Mesenchymal stem cell (in vitro differentiated cells and primary cell): ENCODE measurements around the gene PARD3.

Experiments
- DNase-seq: peaks from one replicate; pipeline ENCODE4 v3.0.0-alpha.2; 2013
- H2AFZ ChIP-seq: one replicate; pipeline ENCODE4 v1.6.1; 2013; ENCODE audit warnings: low read depth, mild to moderate bottlenecking, control low read depth, inconsistent platforms, low read length, moderate library complexity
- H2AK5ac ChIP-seq: 2 replicates; pipeline ENCODE4 v1.6.1; 2013; ENCODE audit warnings: low read length, moderate library complexity, mild to moderate bottlenecking, inconsistent platforms; ENCODE audit not compliant: severe bottlenecking
- H2BK120ac ChIP-seq: one replicate; pipeline ENCODE4 v1.6.1; 2013; ENCODE audit warnings: low read depth, mild to moderate bottlenecking, inconsistent platforms, low read length, moderate library complexity
- H2BK12ac ChIP-seq, 2 experiments: one replicate each; pipeline ENCODE4 v1.6.1; 2013; ENCODE audit warnings: inconsistent platforms in 2 of 2, low read length in 2 of 2, mild to moderate bottlenecking in 2 of 2, moderate library complexity in 2 of 2, control low read depth in 1 of 2
- H2BK15ac ChIP-seq: one replicate; pipeline ENCODE4 v1.6.1; 2013; ENCODE audit warnings: mild to moderate bottlenecking, low read depth, inconsistent platforms; ENCODE audit not compliant: poor library complexity, severe bottlenecking
- H2BK5ac ChIP-seq: 2 replicates; pipeline ENCODE4 v1.6.1; 2013; ENCODE audit warnings: low read depth, mild to moderate bottlenecking, low read length, control low read depth, inconsistent platforms; ENCODE audit not compliant: poor library complexity, severe bottlenecking
- H3K14ac ChIP-seq, 2 experiments: one replicate each; pipeline ENCODE4 v1.6.1; 2013; ENCODE audit warnings: inconsistent platforms in 2 of 2, low read length in 2 of 2, control low read depth in 1 of 2, mild to moderate bottlenecking in 1 of 2, moderate library complexity in 1 of 2
- H3K18ac ChIP-seq, 2 experiments: one replicate each; pipeline ENCODE4 v1.6.1; 2013; ENCODE audit warnings: inconsistent platforms in 2 of 2, low read length in 2 of 2, control low read depth in 1 of 2, low read depth in 1 of 2, mild to moderate bottlenecking in 1 of 2
- H3K23ac ChIP-seq, 2 experiments: one replicate each; pipeline ENCODE4 v1.6.1; 2013; ENCODE audit warnings: inconsistent platforms in 2 of 2, low read length in 2 of 2, mild to moderate bottlenecking in 2 of 2, moderate library complexity in 2 of 2, control low read depth in 1 of 2
- H3K27ac ChIP-seq: 2 replicates; pipeline ENCODE4 v1.5.1; 2013; ENCODE audit warnings: mild to moderate bottlenecking, moderate library complexity, low read length, control low read depth, inconsistent platforms; ENCODE audit not compliant: poor library complexity, severe bottlenecking
- H3K27me3 ChIP-seq, 2 experiments: 2 replicates each; pipeline versions ENCODE4 v1.6.1 to v1.7.0; 2013; ENCODE audit warnings: low read length in 2 of 2, mild to moderate bottlenecking in 2 of 2, moderate library complexity in 2 of 2, control low read depth in 1 of 2, inconsistent platforms in 1 of 2; ENCODE audit not compliant: control insufficient read depth in 1 of 2, insufficient read depth in 1 of 2
- H3K36me3 ChIP-seq, 2 experiments: 2 replicates each; pipeline versions ENCODE4 v1.6.1 to v1.7.0; 2013; ENCODE audit warnings: low read length in 2 of 2, control low read depth in 1 of 2, inconsistent platforms in 1 of 2, low read depth in 1 of 2, mild to moderate bottlenecking in 1 of 2; ENCODE audit not compliant: insufficient read depth in 2 of 2, control insufficient read depth in 1 of 2
- H3K4ac ChIP-seq, 2 experiments: one replicate each; pipeline ENCODE4 v1.6.1; 2013; ENCODE audit warnings: inconsistent platforms in 2 of 2, low read length in 2 of 2, mild to moderate bottlenecking in 2 of 2, moderate library complexity in 2 of 2, control low read depth in 1 of 2, low read depth in 1 of 2
- H3K4me1 ChIP-seq: 2 replicates; pipeline ENCODE4 v1.6.1; 2013; ENCODE audit warnings: low read depth, low read length, control low read depth; ENCODE audit not compliant: control insufficient read depth, insufficient read depth
- H3K4me2 ChIP-seq: 2 replicates; pipeline ENCODE4 v1.6.1; 2013; ENCODE audit warnings: low read length, mild to moderate bottlenecking, inconsistent platforms; ENCODE audit not compliant: poor library complexity, severe bottlenecking
- H3K4me3 ChIP-seq, 2 experiments: 2 replicates each; pipeline versions ENCODE4 v1.5.1 to v1.7.0; 2013; ENCODE audit warnings: low read length in 2 of 2, mild to moderate bottlenecking in 2 of 2, control low read depth in 1 of 2, low read depth in 1 of 2; ENCODE audit not compliant: insufficient read depth in 1 of 2
- H3K79me1 ChIP-seq: replicated peaks from 2 replicates; pipeline ENCODE4 v1.6.1; 2013; ENCODE audit warnings: mild to moderate bottlenecking, control low read depth, low read length, inconsistent platforms; ENCODE audit not compliant: poor library complexity, severe bottlenecking
- H3K9ac ChIP-seq: 2 replicates; pipeline ENCODE4 v1.7.0; 2013; ENCODE audit warnings: mild to moderate bottlenecking, low read length, moderate library complexity
- H3K9me3 ChIP-seq: 2 replicates; pipeline ENCODE4 v1.7.0; 2013; ENCODE audit warnings: mild to moderate bottlenecking, low read length; ENCODE audit not compliant: control insufficient read depth
- H4K8ac ChIP-seq: one replicate; pipeline ENCODE4 v1.6.1; 2013; ENCODE audit warnings: inconsistent platforms, mild to moderate bottlenecking, low read length, moderate library complexity
- H4K91ac ChIP-seq: one replicate; pipeline ENCODE4 v1.6.1; 2013; ENCODE audit warnings: mild to moderate bottlenecking, low read length, inconsistent platforms
- WGBS: methylation state at CpG from one replicate; pipeline ENCODE4 v1.1.7; 2013; ENCODE audit warnings: mixed read lengths; 5-methylcytosine and 5-hydroxymethylcytosine counted together

Gene PARD3

DNA sequence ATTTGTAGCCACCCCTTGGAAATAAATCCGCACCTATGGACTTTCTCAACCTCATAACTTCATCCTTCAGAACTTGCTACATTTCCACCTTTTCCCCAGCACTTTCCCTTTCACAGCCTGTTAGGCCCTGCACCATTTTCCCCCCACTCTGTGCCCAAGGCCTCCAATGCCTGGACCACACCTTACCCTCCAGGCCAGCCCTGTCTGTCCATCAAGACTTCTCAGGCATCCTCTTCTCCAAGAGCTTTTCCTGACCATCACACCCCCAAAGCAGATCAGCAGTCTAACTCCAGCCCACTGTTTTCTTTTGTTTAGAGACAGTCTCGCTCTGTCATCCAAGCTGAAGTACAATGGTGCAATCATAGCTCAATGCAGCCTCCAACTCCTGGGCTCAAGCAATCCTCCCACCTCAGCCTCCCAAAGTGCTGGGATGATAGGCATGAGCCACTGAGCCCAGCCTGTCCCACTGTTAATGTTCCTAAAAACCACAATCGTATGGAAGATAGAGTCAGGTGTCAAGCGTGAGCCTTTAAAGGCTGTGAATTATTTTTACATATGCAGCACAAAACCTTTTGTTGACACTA is 116.8 kb downstream of the PARD3 start:
- H3K4me2 ChIP-seq = no peak overlapping the region
- DNase-seq = no peak

DNA sequence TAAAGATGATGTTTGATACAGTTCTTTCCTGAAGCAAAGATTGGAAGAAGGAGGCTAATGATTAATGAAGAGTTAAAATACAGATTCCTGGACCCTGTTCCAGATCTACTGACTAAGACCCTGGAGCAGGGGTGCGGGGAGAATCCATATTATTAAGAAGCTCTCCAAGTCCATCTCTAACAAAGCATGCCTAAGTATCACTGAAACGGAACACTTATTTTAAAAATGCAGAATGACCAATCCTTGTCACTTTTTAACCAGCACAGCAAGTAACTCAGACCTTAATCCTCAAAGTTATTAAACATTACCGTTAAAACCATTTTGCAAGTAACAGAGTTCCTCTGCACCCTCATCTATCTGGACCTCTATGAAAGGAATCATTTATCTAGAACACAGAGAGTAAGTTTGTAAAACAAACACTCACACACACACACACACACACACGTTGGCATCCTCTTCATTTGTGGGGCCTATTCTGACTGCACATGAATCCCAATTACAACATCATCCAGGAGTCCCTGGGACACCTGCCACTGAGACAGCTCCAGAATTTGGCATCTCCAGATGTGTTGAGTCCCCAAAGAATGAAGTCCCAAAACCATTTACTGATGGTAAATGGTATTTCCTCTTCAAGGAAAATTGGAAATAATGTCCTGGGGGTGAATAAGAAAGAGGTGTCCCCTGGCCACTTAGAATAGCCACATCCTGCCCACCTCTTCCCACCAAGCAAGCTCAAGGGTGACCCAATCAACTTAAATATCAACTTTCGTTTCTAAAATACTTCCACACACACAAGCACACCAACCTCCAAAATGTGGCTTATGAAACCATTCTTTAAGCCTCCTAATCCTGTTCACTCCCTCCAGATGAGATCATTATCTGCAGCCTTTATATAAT is 117.5 kb downstream of the PARD3 start:
- WGBS = 89% methylated on average over 5 of the region's 5 CpGs

More for the DNA sequence above, 116.8 kb downstream of the PARD3 start:
- peak overlapping the region; percentile 56 for H2BK15ac ChIP-seq
- peak overlapping the region in 1 of 2 experiments; percentile 32 for H2BK12ac ChIP-seq
- no peak overlapping the region for H2BK120ac ChIP-seq
- peak overlapping the region; percentile 96 for H2BK5ac ChIP-seq
- no peak overlapping the region for H2AFZ ChIP-seq
- peaks cover 4 to 5% of the 10 kb centered on the region in 2 experiments for H3K36me3 ChIP-seq
- peak overlapping the region in 1 of 2 experiments; percentile 81 for H3K18ac ChIP-seq
- no peak overlapping the region for H3K14ac ChIP-seq
- no peaks in the 10 kb centered on the region for H3K27me3 ChIP-seq
- H3K79me1 ChIP-seq = no peaks in the 10 kb centered on the region
- H4K91ac ChIP-seq = no peak overlapping the region
- H3K9ac ChIP-seq = no peak overlapping the region
- H4K8ac ChIP-seq = no peak overlapping the region
- H3K4me3 ChIP-seq = no peak overlapping the region
- H2AK5ac ChIP-seq = peak overlapping the region; percentile 100
- WGBS = 94% methylated on average over 4 of the region's 4 CpGs
- H3K4ac ChIP-seq = peak overlapping the region in 1 of 2 experiments; percentile 57
- peak overlapping the region; percentile 100 for H3K27ac ChIP-seq
- no peak overlapping the region for H3K23ac ChIP-seq
- no peaks in the 10 kb centered on the region for H3K9me3 ChIP-seq
- H3K4me1 ChIP-seq = peaks cover 32% of the 10 kb centered on the region

GRCh38 chr10:34696423-34696822 is 118.7 kb downstream of the PARD3 start:
- Histone ChIP-seq H3K9ac (no peak overlapping the region), H3K4me3 (no peak overlapping the region), H3K14ac (no peak overlapping the region), H3K27ac (peak overlapping the region; percentile 83), H3K23ac (no peak overlapping the region), H4K91ac (no peak overlapping the region), H3K4me2 (no peak overlapping the region), H2BK120ac (no peak overlapping the region), H3K9me3 (no peaks in the 10 kb centered on the region), H2AFZ (no peak overlapping the region), H3K79me1 (peaks cover 1% of the 10 kb centered on the region), H2BK15ac (no peak overlapping the region), H2AK5ac (peak overlapping the region; percentile 59), H2BK12ac (no peak overlapping the region), H2BK5ac (no peak overlapping the region), H3K18ac (no peak overlapping the region), H4K8ac (no peak overlapping the region), H3K4me1 (peaks cover 19% of the 10 kb centered on the region), H3K4ac (no peak overlapping the region), H3K27me3 (no peaks in the 10 kb centered on the region), H3K36me3 (peaks cover 5 to 7% of the 10 kb centered on the region in 2 experiments)
- DNase-seq = peak; percentile 42
- 91% methylated on average over 2 of the region's 2 CpGs for WGBS

More for the DNA sequence above, 117.5 kb downstream of the PARD3 start:
- Histone ChIP-seq H3K4me3 (no peak overlapping the region), H4K91ac (no peak overlapping the region), H2BK120ac (no peak overlapping the region), H3K9ac (no peak overlapping the region), H2BK5ac (peak overlapping the region; percentile 96), H3K79me1 (peaks cover 1% of the 10 kb centered on the region), H2AK5ac (peak overlapping the region; percentile 100), H3K14ac (no peak overlapping the region), H3K4me1 (peaks cover 28% of the 10 kb centered on the region), H3K36me3 (peaks cover 5% of the 10 kb centered on the region in 2 experiments), H4K8ac (no peak overlapping the region), H3K27me3 (no peaks in the 10 kb centered on the region), H3K27ac (peak overlapping the region; percentile 100), H2AFZ (no peak overlapping the region), H2BK15ac (no peak overlapping the region), H2BK12ac (no peak overlapping the region), H3K4me2 (no peak overlapping the region), H3K18ac (no peak overlapping the region), H3K23ac (no peak overlapping the region), H3K4ac (no peak overlapping the region), H3K9me3 (no peaks in the 10 kb centered on the region)
- no peak for DNase-seq

GRCh38 chr10:34690383-34691049 is 124.6 kb downstream of the PARD3 start:
- no peak overlapping the region for H2BK15ac ChIP-seq
- peaks cover 5 to 7% of the 10 kb centered on the region in 2 experiments for H3K36me3 ChIP-seq
- no peak overlapping the region for H3K23ac ChIP-seq
- H2AFZ ChIP-seq = peak overlapping the region; percentile 29
- no peak overlapping the region for H4K8ac ChIP-seq
- H3K27me3 ChIP-seq = no peaks in the 10 kb centered on the region
- no peak overlapping the region for H4K91ac ChIP-seq
- H3K4me3 ChIP-seq = no peak overlapping the region
- no peak overlapping the region for H3K18ac ChIP-seq
- H3K4me1 ChIP-seq = peaks cover 12% of the 10 kb centered on the region
- DNase-seq = no peak
- no peak overlapping the region for H2BK5ac ChIP-seq
- no peak overlapping the region for H3K14ac ChIP-seq
- no peak overlapping the region for H3K27ac ChIP-seq
- no peaks in the 10 kb centered on the region for H3K9me3 ChIP-seq
- H3K79me1 ChIP-seq = peaks cover 1% of the 10 kb centered on the region
- no peak overlapping the region for H3K4me2 ChIP-seq
- H2BK12ac ChIP-seq = no peak overlapping the region
- peak overlapping the region; percentile 55 for H2AK5ac ChIP-seq
- 96% methylated on average over 13 of the region's 13 CpGs for WGBS
- no peak overlapping the region for H3K4ac ChIP-seq
- H3K9ac ChIP-seq = no peak overlapping the region
- H2BK120ac ChIP-seq = no peak overlapping the region
